Subcutaneous preadipocyte (primary cell): Measurements from ENCODE around the gene TIE1. TPM values are rescaled to one million over a fixed set of nuclear protein-coding genes. Genes with fewer than 3 reads are reported as not detected.

Experiments
- total RNA-seq: library from RNA; depleted of rRNA; stranded (reverse); fragments of >200 nt; gene quantifications from 2 replicates; pipeline ENCODE4 v1.2.3, GENCODE V29; 2012

TIE1 gene
- total RNA-seq: under 0.01 TPM in 2 replicates

GRCh38 chr1:43300378-43301094 is at the start of gene TIE1:
TIE1 (plus strand) TSS chr1:43300982; CDS start chr1:43301072, 90 bp downstream.

DNA sequence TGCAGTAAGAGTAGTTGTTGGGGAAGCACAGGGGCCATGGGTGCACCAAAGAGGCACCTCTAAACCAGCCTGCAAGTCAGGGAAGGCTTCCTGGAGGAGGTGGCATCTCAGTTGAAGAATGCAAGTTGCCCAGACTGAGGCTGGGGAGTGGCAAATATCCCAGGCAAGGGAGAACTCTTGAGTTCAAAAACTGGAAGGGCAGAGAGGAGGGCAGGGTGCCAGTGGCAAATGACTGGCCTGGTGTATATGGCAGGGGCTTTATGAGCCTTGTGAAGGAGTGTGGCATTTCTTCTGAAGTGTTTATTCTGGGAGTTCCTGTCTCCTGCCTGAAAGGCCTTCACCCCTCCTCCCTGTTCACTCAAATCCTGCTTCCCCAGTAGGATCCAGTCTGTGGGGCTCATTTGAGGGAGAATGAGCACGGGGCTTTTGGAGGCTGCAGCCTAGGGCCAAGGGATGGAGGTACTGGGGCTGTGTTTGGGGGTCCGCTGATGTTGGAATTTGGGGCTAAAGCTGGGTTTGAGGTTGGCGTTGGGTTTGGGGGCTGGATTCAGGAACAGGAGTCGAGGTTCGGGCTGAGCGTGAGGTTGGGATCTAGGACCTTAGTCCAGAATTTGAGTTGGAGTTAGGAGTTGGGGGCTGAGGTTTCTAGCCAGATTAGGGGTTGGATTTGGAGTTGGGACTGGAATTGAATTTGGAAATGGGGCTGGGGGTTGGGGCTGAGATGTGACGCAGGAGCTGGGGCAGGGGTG is 31.0 kb upstream of the TIE1 start, which contains the start of gene TMEM125:
TMEM125 (plus strand) TSS at position 357 of the 749 bp plus-strand sequence. CDS start 2,740 bp downstream, outside the sequence.

GRCh38 chr1:43285269-43285990 is 15.4 kb upstream of the TIE1 start, which contains the start of gene C1orf210:
C1orf210 (minus strand) TSS chr1:43285581; CDS start chr1:43283270, 2,311 bp downstream.

DNA sequence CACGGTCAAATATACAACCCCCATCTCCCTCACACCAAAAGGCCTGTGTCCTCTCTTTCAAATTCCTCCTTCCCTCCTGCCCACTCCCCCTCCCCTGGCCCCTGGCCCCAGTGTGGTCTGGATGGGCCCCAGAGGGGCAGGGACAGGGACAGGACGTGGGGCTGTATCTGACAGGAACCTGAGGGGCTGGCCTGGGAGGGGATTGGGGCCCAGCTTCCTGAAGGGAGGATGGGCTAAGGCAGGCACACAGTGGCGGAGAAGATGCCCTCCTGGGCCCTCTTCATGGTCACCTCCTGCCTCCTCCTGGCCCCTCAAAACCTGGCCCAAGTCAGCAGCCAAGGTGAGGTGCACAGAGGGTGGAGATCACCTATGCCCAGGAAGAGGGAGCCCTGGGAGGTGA is 36.8 kb downstream of the TIE1 start, which contains the start of gene MPL:
MPL (plus strand) TSS at position 231 of the 400 bp plus-strand sequence; CDS start at position 262, 31 bp downstream.

GRCh38 chr1:43358746-43359693 is 58.2 kb downstream of the TIE1 start, which contains the start of gene CDC20:
CDC20 (plus strand) TSS chr1:43358981; CDS start chr1:43359216, 235 bp downstream.

GRCh38 chr1:43367904-43368645 is 67.3 kb downstream of the TIE1 start, which contains the start of gene ELOVL1:
ELOVL1 (minus strand) TSS chr1:43368011; CDS start chr1:43365609, 2,402 bp downstream.

Other genes with a start within 250 kb of the TIE1 start
- 78.6 and 92.1 TPM in 2 replicates for gene EBNA1BP2, start 128.7 kb upstream of the TIE1 start, total RNA-seq
- gene CFAP57, start 128.7 kb upstream of the TIE1 start, total RNA-seq: under 0.01 and 0.20 TPM in 2 replicates
- not detected in 2 replicates for gene TMEM125, start 31.0 kb upstream of the TIE1 start, total RNA-seq
- not detected in 2 replicates for gene C1orf210, start 15.4 kb upstream of the TIE1 start, total RNA-seq
- gene MPL, start 36.8 kb downstream of the TIE1 start, total RNA-seq: not detected in 2 replicates
- 81.9 and 121 TPM in 2 replicates for gene CDC20, start 58.0 kb downstream of the TIE1 start, total RNA-seq
- gene ELOVL1, start 67.0 kb downstream of the TIE1 start, total RNA-seq: 54.0 and 59.4 TPM in 2 replicates
- 47.8 and 54.0 TPM in 2 replicates for gene MED8, start 88.8 kb downstream of the TIE1 start, total RNA-seq
- 23.5 and 38.5 TPM in 2 replicates for gene SZT2, start 88.9 kb downstream of the TIE1 start, total RNA-seq
- 5.1 and 16.0 TPM in 2 replicates for gene HYI, start 152.9 kb downstream of the TIE1 start, total RNA-seq
- gene PTPRF, start 229.9 kb downstream of the TIE1 start, total RNA-seq: 8.1 and 30.7 TPM in 2 replicates